ENCODE data around the gene UTS2B. TPM values are rescaled to one million over a fixed set of nuclear protein-coding genes. Genes with fewer than 3 reads are reported as not detected.

UTS2B gene
- total and polyA plus RNA-seq, 10 of the 15 experiments (the other 5 are each of a cell fraction or from before 2014, with no cell fraction given): 0.15 to 0.72 (median 0.44) TPM

DNA sequence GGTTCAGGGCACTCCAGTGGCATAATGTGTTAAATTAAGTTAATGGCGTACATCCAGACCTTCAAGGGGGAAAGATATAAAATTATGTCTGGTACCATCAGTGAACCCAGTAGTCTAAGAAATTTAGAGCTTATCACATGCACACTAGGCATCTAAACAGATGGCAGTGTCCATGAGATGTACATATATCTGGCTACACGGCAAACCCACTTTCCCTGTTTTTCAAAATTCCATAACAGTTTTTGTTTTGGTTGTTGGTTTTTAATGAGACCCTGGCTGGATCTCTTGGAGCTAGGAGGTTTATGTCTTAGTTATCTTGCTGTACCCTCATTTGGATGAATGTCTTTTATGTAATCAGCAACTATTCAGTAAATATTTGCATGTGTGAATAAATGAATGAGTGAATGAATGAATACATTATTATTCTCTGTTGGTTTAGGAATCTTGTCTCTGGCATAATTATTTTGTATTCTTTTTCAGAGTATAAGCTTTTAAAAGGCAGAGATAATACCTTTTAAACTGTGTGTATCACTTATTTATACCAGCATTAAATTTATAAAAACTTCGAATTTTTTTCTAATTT is 3.1 kb upstream of the UTS2B start:
- DNase-seq (ENCODE audit: low read depth, low spot score) (no peak), FAIRE-seq (no peak), ATAC-seq (no peak)
- Histone ChIP-seq H3K36me3 (ENCODE audit: control insufficient read depth in 2 of 2, insufficient read depth in 2 of 2, low read length in 1 of 2) (no peaks in the 10 kb centered on the region), H3K79me2 (ENCODE audit: control insufficient read depth, insufficient read depth, low read length) (peaks cover 92% of the 10 kb centered on the region), H3K9me3 (replicated peaks; ENCODE audit: control insufficient read depth, insufficient read depth, low read length) (no peaks in the 10 kb centered on the region; the same call in 2 of the 3 replicates), H3K27ac (ENCODE audit: control insufficient read depth, insufficient read depth) (peak overlapping the region; percentile 22; the same call in 1 of the 2 replicates), H3K4me3 (peak overlapping the region; percentile 73; the same call in 1 of the 2 replicates), H4K20me1 (ENCODE audit: control insufficient read depth, insufficient read depth) (no peaks in the 10 kb centered on the region), H3K4me1 (ENCODE audit: control insufficient read depth, insufficient read depth, low read length) (peaks cover 18% of the 10 kb centered on the region), H2AFZ (ENCODE audit: control insufficient read depth, low read depth, low read length) (no peak overlapping the region), H3K4me2 (ENCODE audit: control insufficient read depth, insufficient read depth) (peak overlapping the region; percentile 91), H3K9ac (ENCODE audit: control insufficient read depth, insufficient read depth, low read length) (no peak overlapping the region), H3K27me3 (replicated peaks in 1 of 2; ENCODE audit: control insufficient read depth in 2 of 2, insufficient read depth in 2 of 2, low read length in 1 of 2) (no peaks in the 10 kb centered on the region)
- intact Hi-C loops (cut with micrococcal nuclease; ENCODE audit: unreplicated experiment) (loop anchor here (5.0 kb wide), 1 partner anchor 196 kb away; no protein-coding TSS in a partner anchor), in situ Hi-C loops (cut with MboI) (no loop called here)
- ChIA-PET POLR2A (interaction anchor here (0.7 to 4.7 kb wide), 7 partner anchors 12 to 68 kb away, joined by 3 to 21 read pairs (median 3); no protein-coding TSS in a partner anchor), CTCF (interaction anchor here (0.8 to 2.7 kb wide), 11 partner anchors 22 to 197 kb away, joined by 3 to 16 read pairs (median 4); no protein-coding TSS in a partner anchor), RAD21 (ENCODE audit: unreplicated experiment) (interaction anchor here (0.5 to 6.7 kb wide), 19 partner anchors 8 to 752 kb away, joined by 3 to 62 read pairs (median 6); no protein-coding TSS in a partner anchor), SMC1A (ENCODE audit: uncharacterized antibody, unreplicated experiment) (interaction anchor here (0.6 to 7.4 kb wide), 24 partner anchors 8 to 98 kb away, joined by 3 to 48 read pairs (median 6); no protein-coding TSS in a partner anchor)
- no TSS peak for BruUV-seq (replicated peaks)
- peak; percentile 96 for TF ChIP-seq ZNF24 (IDR thresholded peaks at IDR 0.05)
- TF ChIP-seq, protein P1, sequence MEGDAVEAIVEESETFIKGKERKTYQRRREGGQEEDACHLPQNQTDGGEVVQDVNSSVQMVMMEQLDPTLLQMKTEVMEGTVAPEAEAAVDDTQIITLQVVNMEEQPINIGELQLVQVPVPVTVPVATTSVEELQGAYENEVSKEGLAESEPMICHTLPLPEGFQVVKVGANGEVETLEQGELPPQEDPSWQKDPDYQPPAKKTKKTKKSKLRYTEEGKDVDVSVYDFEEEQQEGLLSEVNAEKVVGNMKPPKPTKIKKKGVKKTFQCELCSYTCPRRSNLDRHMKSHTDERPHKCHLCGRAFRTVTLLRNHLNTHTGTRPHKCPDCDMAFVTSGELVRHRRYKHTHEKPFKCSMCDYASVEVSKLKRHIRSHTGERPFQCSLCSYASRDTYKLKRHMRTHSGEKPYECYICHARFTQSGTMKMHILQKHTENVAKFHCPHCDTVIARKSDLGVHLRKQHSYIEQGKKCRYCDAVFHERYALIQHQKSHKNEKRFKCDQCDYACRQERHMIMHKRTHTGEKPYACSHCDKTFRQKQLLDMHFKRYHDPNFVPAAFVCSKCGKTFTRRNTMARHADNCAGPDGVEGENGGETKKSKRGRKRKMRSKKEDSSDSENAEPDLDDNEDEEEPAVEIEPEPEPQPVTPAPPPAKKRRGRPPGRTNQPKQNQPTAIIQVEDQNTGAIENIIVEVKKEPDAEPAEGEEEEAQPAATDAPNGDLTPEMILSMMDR (IDR thresholded peaks at IDR 0.05 in 2 of 3, conservative IDR thresholded peaks at IDR 0.05 in 1 of 3; ENCODE audit: control insufficient read depth in 2 of 3, extremely low read depth in 1 of 3, insufficient read depth in 1 of 3, low read depth in 3 of 3, low read length in 3 of 3): no peak
- WGBS (ENCODE audit: insufficient coverage, insufficient replicate concordance, low lambda C conversion rate, missing lambda C conversion rate): 74% methylated on average over 3 of the region's 3 CpGs
